T-helper 22 cell (primary cell): Measurements from ENCODE around the gene TPCN2.

ENCODE experiments used
- DNase-seq: peaks from one replicate; pipeline ENCODE4 v3.0.0-alpha.2; 2020; ENCODE audit warnings: low read depth

Gene TPCN2

GRCh38 chr11:69010964-69011623, 37.6 kb upstream of the TPCN2 start:
- DNase-seq = no peak

GRCh38 chr11:69011624-69012091, 37.1 kb upstream of the TPCN2 start:
- DNase-seq = no peak

GRCh38 chr11:69012092-69013008, 36.4 kb upstream of the TPCN2 start:
- no peak for DNase-seq

- DNase-seq = no peak
These were observed 35.5 kb upstream of the TPCN2 start, which contains the start of gene MRGPRF for GRCh38 chr11:69013009-69013951. Gene MRGPRF (minus strand): TSS chr11:69013246. CDS start chr11:69009901, 3,345 bp downstream.

- no peak for DNase-seq
These were observed 34.5 kb upstream of the TPCN2 start for GRCh38 chr11:69014084-69014851.

- no peak for DNase-seq
These were observed 33.7 kb upstream of the TPCN2 start for GRCh38 chr11:69014898-69015549.

GRCh38 chr11:69017951-69018350, 30.8 kb upstream of the TPCN2 start:
- DNase-seq = no peak

- DNase-seq = no peak
These were observed 29.8 kb upstream of the TPCN2 start for GRCh38 chr11:69018924-69019323.

- DNase-seq = no peak
These were observed 26.5 kb upstream of the TPCN2 start for GRCh38 chr11:69022260-69022659.

- DNase-seq = no peak
These were observed 24.2 kb upstream of the TPCN2 start for GRCh38 chr11:69024509-69024908.

- no peak for DNase-seq
These were observed 20.9 kb upstream of the TPCN2 start for GRCh38 chr11:69027704-69028372.

- DNase-seq = no peak
These were observed 18.4 kb upstream of the TPCN2 start for GRCh38 chr11:69030301-69030700.

GRCh38 chr11:69032833-69033232, 15.9 kb upstream of the TPCN2 start:
- DNase-seq = no peak

- DNase-seq = no peak
These were observed 15.3 kb upstream of the TPCN2 start for GRCh38 chr11:69033431-69033830.

GRCh38 chr11:69034123-69034867, 14.4 kb upstream of the TPCN2 start:
- no peak for DNase-seq

GRCh38 chr11:69035150-69035945, 13.4 kb upstream of the TPCN2 start:
- no peak for DNase-seq

GRCh38 chr11:69035946-69036340, 12.8 kb upstream of the TPCN2 start:
- no peak for DNase-seq

- DNase-seq = no peak
These were observed 11.7 kb upstream of the TPCN2 start for GRCh38 chr11:69037074-69037473.

- no peak for DNase-seq
These were observed 11.2 kb upstream of the TPCN2 start for GRCh38 chr11:69037544-69037943.
